HEK293 (cell line): ENCODE data around the gene NOXO1.
A peak's percentile ranks its signal among the peaks of the same experiment; 100 is the strongest.

Source experiments
- KLF7 ChIP-seq: fragments of 450-650 bp; formaldehyde crosslinking; IDR thresholded peaks from 2 replicates; pipeline ENCODE4 v1.5.1; 2016; ENCODE audit warnings: missing biosample characterization, missing genetic modification characterization, borderline replicate concordance
- MZF1 ChIP-seq: fragments of 450-650 bp; formaldehyde crosslinking; IDR thresholded peaks from 2 replicates; pipeline ENCODE4 v1.5.1; 2017; ENCODE audit warnings: missing biosample characterization, missing genetic modification characterization, borderline replicate concordance
- OVOL3 ChIP-seq: fragments of 450-650 bp; formaldehyde crosslinking; IDR thresholded peaks from 2 replicates; pipeline ENCODE4 v1.5.1; 2016; ENCODE audit warnings: missing biosample characterization, missing genetic modification characterization
- RBAK ChIP-seq: fragments of 450-650 bp; formaldehyde crosslinking; IDR thresholded peaks from 2 replicates; pipeline ENCODE4 v1.5.1; 2016; ENCODE audit warnings: missing biosample characterization, missing genetic modification characterization
- SP2 ChIP-seq: fragments of 450-650 bp; formaldehyde crosslinking; IDR thresholded peaks from 2 replicates; pipeline ENCODE4 v1.5.1; 2016; ENCODE audit warnings: missing biosample characterization, missing genetic modification characterization
- SP3 ChIP-seq: fragments of 450-650 bp; formaldehyde crosslinking; IDR thresholded peaks from 2 replicates; pipeline ENCODE4 v1.5.1; 2016; ENCODE audit warnings: missing biosample characterization, missing genetic modification characterization
- ZBTB17 ChIP-seq: fragments of 450-650 bp; formaldehyde crosslinking; IDR thresholded peaks from 2 replicates; pipeline ENCODE4 v1.5.1; 2016; ENCODE audit warnings: missing biosample characterization, missing genetic modification characterization
- ZBTB20 ChIP-seq: fragments of 450-650 bp; formaldehyde crosslinking; IDR thresholded peaks from 2 replicates; pipeline ENCODE4 v1.5.1; 2016; ENCODE audit warnings: missing biosample characterization, missing genetic modification characterization
- ZBTB48 ChIP-seq: fragments of 450-650 bp; formaldehyde crosslinking; IDR thresholded peaks from 2 replicates; pipeline ENCODE4 v1.5.1; 2016; ENCODE audit warnings: missing biosample characterization, missing genetic modification characterization
- ZFHX2 ChIP-seq: fragments of 450-650 bp; formaldehyde crosslinking; conservative IDR thresholded peaks from 2 replicates; pipeline ENCODE4 v1.5.1; 2016; ENCODE audit warnings: missing biosample characterization, missing genetic modification characterization
- ZNF10 ChIP-seq: fragments of 450-650 bp; formaldehyde crosslinking; IDR thresholded peaks from 2 replicates; pipeline ENCODE4 v1.5.1; 2017; ENCODE audit warnings: missing biosample characterization, missing genetic modification characterization
- ZNF133 ChIP-seq: fragments of 450-650 bp; formaldehyde crosslinking; IDR thresholded peaks from 2 replicates; pipeline ENCODE4 v1.5.1; 2016; ENCODE audit warnings: missing biosample characterization, missing genetic modification characterization
- ZNF138 ChIP-seq: fragments of 450-650 bp; formaldehyde crosslinking; IDR thresholded peaks from 2 replicates; pipeline ENCODE4 v1.5.1; 2016; ENCODE audit warnings: missing biosample characterization, missing genetic modification characterization, borderline replicate concordance
- ZNF148 ChIP-seq: fragments of 450-650 bp; formaldehyde crosslinking; IDR thresholded peaks from 2 replicates; pipeline ENCODE4 v1.5.0; 2017; ENCODE audit warnings: missing biosample characterization, missing genetic modification characterization, borderline replicate concordance
- ZNF175 ChIP-seq: fragments of 450-650 bp; formaldehyde crosslinking; IDR thresholded peaks from 2 replicates; pipeline ENCODE4 v1.5.1; 2016; ENCODE audit warnings: missing biosample characterization, missing genetic modification characterization
- ZNF24 ChIP-seq: fragments of 450-650 bp; formaldehyde crosslinking; IDR thresholded peaks from 2 replicates; pipeline ENCODE4 v1.5.1; 2016; ENCODE audit warnings: missing biosample characterization, missing genetic modification characterization
- ZNF274 ChIP-seq, 2 experiments: fragments of 200-500 bp in 1 of 2; fragments of 450-650 bp in 1 of 2; sonication (Bioruptor generic) in 1 of 2; formaldehyde crosslinking in 1 of 2; IDR thresholded peaks; 2 replicates each; pipeline versions ENCODE4 v1.5.1 to v1.6.1; 2014 to 2016; ENCODE audit warnings: borderline replicate concordance in 1 of 2, inconsistent platforms in 1 of 2, low read length in 1 of 2, missing biosample characterization in 1 of 2, missing genetic modification characterization in 1 of 2
- ZNF354C ChIP-seq: fragments of 450-650 bp; formaldehyde crosslinking; IDR thresholded peaks from 2 replicates; pipeline ENCODE4 v1.5.1; 2016; ENCODE audit warnings: missing biosample characterization, missing genetic modification characterization, low read depth, borderline replicate concordance
- ZNF398 ChIP-seq: fragments of 450-650 bp; formaldehyde crosslinking; IDR thresholded peaks from 2 replicates; pipeline ENCODE4 v1.5.1; 2017; ENCODE audit warnings: missing biosample characterization, missing genetic modification characterization
- ZNF416 ChIP-seq: fragments of 450-650 bp; formaldehyde crosslinking; IDR thresholded peaks from 2 replicates; pipeline ENCODE4 v1.5.1; 2016; ENCODE audit warnings: missing biosample characterization, missing genetic modification characterization
- ZNF473 ChIP-seq: fragments of 450-650 bp; formaldehyde crosslinking; IDR thresholded peaks from 2 replicates; pipeline ENCODE4 v1.5.1; 2017; ENCODE audit warnings: missing biosample characterization, missing genetic modification characterization
- ZNF548 ChIP-seq: fragments of 450-650 bp; formaldehyde crosslinking; IDR thresholded peaks from 2 replicates; pipeline ENCODE4 v1.5.1; 2016; ENCODE audit warnings: missing biosample characterization, missing genetic modification characterization
- ZNF555 ChIP-seq: fragments of 450-650 bp; formaldehyde crosslinking; conservative IDR thresholded peaks from 2 replicates; pipeline ENCODE4 v1.5.1; 2017; ENCODE audit warnings: missing biosample characterization, mild to moderate bottlenecking, missing genetic modification characterization, inconsistent platforms
- ZNF670 ChIP-seq: fragments of 450-650 bp; formaldehyde crosslinking; IDR thresholded peaks from 2 replicates; pipeline ENCODE4 v1.5.1; 2016; ENCODE audit warnings: missing biosample characterization, missing genetic modification characterization, low read depth
- ZNF747 ChIP-seq: fragments of 450-650 bp; formaldehyde crosslinking; IDR thresholded peaks from 2 replicates; pipeline ENCODE4 v1.5.1; 2016; ENCODE audit warnings: missing biosample characterization, missing genetic modification characterization
- ZSCAN18 ChIP-seq: fragments of 450-650 bp; formaldehyde crosslinking; IDR thresholded peaks from 2 replicates; pipeline ENCODE4 v1.5.1; 2016; ENCODE audit warnings: missing biosample characterization, missing genetic modification characterization
- ZSCAN30 ChIP-seq: fragments of 450-650 bp; IDR thresholded peaks from 2 replicates; pipeline ENCODE4 v1.5.1; 2018; ENCODE audit warnings: missing biosample characterization, mild to moderate bottlenecking, missing genetic modification characterization, moderate library complexity
- TF ChIP-seq, protein P1 (sequence below): fragments of 450-650 bp; formaldehyde crosslinking; IDR thresholded peaks from 2 replicates; pipeline ENCODE4 v1.5.1; 2016; ENCODE audit warnings: missing biosample characterization, missing genetic modification characterization

NOXO1 gene

DNA sequence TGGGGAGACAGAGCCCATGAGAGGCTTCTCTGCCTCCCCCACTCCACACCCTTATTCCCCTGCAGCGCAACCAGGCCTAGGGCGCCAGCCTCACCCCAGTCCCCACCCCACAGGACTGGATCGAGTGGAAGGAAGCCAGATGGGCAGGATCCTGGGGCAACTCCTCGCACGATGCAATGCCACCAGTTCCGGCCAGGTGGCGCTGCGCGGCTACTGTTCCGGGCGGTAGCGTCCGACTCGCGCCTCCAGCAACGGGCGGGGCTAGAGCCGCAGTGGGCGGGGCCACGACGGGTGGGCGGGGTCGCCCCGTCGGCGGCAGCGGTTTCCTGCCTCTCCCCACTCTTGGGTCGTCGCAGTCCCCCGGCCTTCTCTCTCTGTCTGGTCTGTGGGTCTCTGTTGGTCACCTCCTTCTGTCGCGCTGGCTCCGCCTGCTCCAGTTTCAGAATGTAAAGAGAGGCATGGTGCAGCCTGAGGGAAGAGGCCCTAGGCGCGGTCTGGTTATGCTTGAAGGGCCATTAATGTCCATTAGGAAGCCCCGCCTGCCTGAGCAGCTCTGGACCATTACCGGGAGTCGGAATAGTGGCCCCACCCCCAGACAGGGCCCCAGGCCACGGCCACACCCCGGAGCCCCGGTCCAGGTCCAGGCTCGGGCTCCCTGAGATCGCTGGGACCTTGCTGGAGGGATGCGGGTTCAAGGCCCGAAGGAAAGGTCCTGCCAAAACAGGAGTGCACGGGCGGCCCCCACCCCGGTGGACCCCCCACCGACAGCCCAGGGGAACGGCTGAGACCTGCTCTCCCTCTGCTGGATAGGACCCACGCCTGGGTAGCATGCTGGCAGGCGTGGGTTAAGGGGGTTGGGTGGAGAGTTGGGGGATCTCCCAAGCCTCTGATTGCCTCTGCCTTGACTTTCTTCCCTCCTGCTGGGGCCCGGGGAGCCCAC is 42.1 kb upstream of the NOXO1 start (continued):
- TF ChIP-seq, protein P1, sequence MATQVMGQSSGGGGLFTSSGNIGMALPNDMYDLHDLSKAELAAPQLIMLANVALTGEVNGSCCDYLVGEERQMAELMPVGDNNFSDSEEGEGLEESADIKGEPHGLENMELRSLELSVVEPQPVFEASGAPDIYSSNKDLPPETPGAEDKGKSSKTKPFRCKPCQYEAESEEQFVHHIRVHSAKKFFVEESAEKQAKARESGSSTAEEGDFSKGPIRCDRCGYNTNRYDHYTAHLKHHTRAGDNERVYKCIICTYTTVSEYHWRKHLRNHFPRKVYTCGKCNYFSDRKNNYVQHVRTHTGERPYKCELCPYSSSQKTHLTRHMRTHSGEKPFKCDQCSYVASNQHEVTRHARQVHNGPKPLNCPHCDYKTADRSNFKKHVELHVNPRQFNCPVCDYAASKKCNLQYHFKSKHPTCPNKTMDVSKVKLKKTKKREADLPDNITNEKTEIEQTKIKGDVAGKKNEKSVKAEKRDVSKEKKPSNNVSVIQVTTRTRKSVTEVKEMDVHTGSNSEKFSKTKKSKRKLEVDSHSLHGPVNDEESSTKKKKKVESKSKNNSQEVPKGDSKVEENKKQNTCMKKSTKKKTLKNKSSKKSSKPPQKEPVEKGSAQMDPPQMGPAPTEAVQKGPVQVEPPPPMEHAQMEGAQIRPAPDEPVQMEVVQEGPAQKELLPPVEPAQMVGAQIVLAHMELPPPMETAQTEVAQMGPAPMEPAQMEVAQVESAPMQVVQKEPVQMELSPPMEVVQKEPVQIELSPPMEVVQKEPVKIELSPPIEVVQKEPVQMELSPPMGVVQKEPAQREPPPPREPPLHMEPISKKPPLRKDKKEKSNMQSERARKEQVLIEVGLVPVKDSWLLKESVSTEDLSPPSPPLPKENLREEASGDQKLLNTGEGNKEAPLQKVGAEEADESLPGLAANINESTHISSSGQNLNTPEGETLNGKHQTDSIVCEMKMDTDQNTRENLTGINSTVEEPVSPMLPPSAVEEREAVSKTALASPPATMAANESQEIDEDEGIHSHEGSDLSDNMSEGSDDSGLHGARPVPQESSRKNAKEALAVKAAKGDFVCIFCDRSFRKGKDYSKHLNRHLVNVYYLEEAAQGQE, result no peak
- no peak for TF ChIP-seq ZNF274 (IDR thresholded peaks at IDR 0.05; ENCODE audit: low read length)
- TF ChIP-seq ZNF274 (tag by site-specific recombination; IDR thresholded peaks at IDR 0.05; ENCODE audit: borderline replicate concordance), result no peak
- no peak; the same call in 1 of the 2 replicates for TF ChIP-seq ZNF398 (tag by site-specific recombination)
- TF ChIP-seq RBAK (tag by site-specific recombination), result no peak
- no peak for TF ChIP-seq ZNF148 (tag by site-specific recombination)
- TF ChIP-seq ZNF670 (tag by site-specific recombination), result no peak
- peak; percentile 84 for TF ChIP-seq SP2 (tag by site-specific recombination)
- no peak for TF ChIP-seq ZNF138 (tag by site-specific recombination)
- no peak for TF ChIP-seq ZNF548 (tag by site-specific recombination)
- no peak for TF ChIP-seq ZBTB48 (tag by site-specific recombination)
- TF ChIP-seq OVOL3 (tag by site-specific recombination), result no peak
- TF ChIP-seq ZNF555, result no peak
- TF ChIP-seq ZSCAN30 (tag by site-specific recombination), result peak; percentile 66; the same call in 1 of the 2 replicates
- no peak for TF ChIP-seq ZSCAN18 (tag by site-specific recombination)
- TF ChIP-seq ZNF10 (tag by site-specific recombination), result no peak
- peak; percentile 97 for TF ChIP-seq ZBTB17 (tag by site-specific recombination)
- peak; percentile 89 for TF ChIP-seq SP3 (tag by site-specific recombination)
- no peak for TF ChIP-seq ZNF354C
- no peak for TF ChIP-seq ZNF473
- no peak for TF ChIP-seq ZNF133
- TF ChIP-seq ZNF24 (tag by site-specific recombination), result no peak
- no peak for TF ChIP-seq ZFHX2 (tag by site-specific recombination)
- TF ChIP-seq ZNF747, result no peak
- 0 out of 2 replicates have a peak, but pooled peaks have one; percentile 14 for TF ChIP-seq KLF7 (tag by site-specific recombination)
- TF ChIP-seq ZNF175 (tag by site-specific recombination), result no peak
- TF ChIP-seq ZNF416 (tag by site-specific recombination), result no peak
- peak; percentile 76 for TF ChIP-seq ZBTB20 (tag by site-specific recombination)
- TF ChIP-seq MZF1 (tag by site-specific recombination), result no peak
